C4-2B (cell line): ENCODE measurements around the gene ITGA11.

Source experiments
- ZFX ChIP-seq: fragments of 450-650 bp; IDR thresholded peaks from 2 replicates; pipeline ENCODE4 v1.6.1; 2017
- TF ChIP-seq, protein P1 (sequence below): fragments of 450-650 bp; conservative IDR thresholded peaks from 2 replicates; pipeline ENCODE4 v1.5.1; 2017; ENCODE audit warnings: mild to moderate bottlenecking

DNA sequence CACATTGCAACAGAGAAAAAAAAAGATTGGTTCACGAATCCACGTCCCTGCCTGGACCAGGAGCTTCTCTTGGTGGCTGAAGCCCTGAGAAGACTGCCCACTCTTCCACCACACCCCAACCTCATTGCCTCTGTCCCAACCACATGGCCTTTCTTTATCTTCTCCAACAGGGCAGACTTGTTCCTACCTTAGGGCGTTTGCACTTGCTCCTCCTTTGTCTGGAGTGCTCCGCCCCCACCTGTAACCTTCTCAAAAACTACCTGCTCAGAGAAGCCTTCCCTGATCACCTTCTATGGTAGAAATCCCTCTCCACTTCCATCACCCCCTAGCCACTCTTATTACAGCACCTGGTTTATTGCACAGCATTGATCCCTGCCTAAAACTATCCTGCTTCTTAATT is 64.7 kb downstream of the ITGA11 start:
- TF ChIP-seq, protein P1, sequence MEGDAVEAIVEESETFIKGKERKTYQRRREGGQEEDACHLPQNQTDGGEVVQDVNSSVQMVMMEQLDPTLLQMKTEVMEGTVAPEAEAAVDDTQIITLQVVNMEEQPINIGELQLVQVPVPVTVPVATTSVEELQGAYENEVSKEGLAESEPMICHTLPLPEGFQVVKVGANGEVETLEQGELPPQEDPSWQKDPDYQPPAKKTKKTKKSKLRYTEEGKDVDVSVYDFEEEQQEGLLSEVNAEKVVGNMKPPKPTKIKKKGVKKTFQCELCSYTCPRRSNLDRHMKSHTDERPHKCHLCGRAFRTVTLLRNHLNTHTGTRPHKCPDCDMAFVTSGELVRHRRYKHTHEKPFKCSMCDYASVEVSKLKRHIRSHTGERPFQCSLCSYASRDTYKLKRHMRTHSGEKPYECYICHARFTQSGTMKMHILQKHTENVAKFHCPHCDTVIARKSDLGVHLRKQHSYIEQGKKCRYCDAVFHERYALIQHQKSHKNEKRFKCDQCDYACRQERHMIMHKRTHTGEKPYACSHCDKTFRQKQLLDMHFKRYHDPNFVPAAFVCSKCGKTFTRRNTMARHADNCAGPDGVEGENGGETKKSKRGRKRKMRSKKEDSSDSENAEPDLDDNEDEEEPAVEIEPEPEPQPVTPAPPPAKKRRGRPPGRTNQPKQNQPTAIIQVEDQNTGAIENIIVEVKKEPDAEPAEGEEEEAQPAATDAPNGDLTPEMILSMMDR = no peak
- no peak for TF ChIP-seq ZFX
